ENCODE data around the gene HNRNPLL.

The HNRNPLL gene

DNA sequence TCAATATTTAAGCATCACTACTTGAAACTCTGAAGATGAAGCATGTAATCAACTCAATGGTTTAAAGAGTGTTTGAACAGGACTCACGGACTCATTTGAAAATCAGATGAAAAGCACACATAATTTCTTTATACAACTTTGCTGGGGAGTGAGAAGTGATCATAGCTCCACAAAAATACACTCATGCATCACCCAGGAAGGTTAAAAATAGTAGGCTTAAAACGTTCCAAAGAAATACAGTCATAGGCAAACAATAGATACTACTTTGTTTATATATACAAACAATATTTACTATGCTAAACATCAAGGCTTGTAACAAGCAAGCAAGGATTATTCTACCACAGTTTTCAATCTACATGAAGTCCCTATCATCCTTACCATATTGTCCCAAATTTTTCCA, 11.6 kb downstream of the HNRNPLL start:
- DNase-seq: no peak

DNA sequence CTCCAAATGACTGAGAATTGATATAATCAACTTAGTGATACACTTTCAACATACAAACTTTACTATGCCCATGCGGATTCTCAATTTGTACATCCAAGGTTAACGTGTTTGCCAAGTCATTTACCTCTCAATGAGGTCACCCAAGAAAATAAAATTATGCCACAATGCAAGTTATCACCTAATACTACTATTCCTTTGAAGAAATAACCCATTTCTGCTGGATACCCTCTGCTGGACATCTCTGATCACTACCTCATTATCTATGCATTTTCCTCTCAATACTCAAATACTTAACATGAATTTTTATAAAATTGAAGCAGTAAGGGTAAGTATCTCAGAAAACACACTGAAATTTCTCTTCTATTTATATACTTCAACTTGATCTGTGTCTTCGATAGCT, 12.7 kb downstream of the HNRNPLL start:
- no peak for DNase-seq

DNA sequence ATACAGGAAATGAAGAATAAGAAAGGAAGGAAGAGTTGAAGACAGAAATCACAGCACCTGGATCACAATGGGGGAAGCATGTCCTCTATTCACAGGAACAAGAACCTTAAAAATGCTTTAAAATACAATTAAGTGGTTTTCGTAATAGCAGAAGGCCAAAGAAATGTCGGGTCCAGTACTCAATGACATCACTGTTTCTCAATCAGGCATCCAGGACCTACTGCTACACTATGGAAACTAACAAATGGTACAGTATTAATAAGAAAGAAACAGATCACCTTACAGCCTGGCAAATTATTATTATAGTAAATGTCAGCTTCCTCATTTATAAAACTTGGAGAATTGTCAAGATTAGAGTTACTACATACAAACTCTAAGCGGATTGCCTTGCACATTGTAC, 15.8 kb downstream of the HNRNPLL start:
- DNase-seq: no peak

DNA sequence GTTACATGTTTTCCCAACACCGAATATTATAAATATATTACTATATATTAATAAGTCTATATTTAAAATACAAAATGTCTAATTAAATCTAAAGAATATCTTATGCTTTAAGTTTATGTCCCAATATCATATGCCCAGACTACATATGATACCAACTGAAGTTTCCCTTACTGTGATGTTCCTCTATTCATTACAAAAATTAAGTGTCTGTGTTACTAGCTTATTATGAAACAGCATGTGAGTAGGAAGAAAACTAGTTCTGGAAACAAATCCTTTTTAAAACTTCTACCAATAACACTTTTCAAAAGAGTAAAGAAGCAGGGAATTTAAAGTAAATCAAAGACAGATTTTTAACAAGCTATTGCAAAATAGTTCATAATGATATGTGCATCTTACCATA, 17.8 kb downstream of the HNRNPLL start:
- no peak for DNase-seq

DNA sequence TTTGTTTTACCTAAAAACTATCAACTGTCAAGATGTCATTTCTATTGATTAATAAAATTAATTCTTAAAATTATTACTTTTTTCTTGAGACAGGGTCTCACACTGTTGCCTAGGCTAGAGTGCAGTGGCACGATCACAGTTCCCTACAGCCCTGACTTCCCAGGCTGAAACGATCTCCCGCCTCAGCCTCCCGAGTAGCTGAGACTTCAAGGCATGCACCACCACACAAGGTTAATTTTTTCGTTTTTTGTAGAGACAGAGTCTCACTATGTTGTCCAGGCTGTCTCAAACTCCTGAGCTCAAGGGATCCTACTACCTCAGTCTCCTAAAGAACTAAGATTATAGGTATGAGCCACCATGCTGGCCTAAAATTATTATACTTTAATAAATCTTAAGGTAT, 18.7 kb downstream of the HNRNPLL start:
- no peak for DNase-seq

DNA sequence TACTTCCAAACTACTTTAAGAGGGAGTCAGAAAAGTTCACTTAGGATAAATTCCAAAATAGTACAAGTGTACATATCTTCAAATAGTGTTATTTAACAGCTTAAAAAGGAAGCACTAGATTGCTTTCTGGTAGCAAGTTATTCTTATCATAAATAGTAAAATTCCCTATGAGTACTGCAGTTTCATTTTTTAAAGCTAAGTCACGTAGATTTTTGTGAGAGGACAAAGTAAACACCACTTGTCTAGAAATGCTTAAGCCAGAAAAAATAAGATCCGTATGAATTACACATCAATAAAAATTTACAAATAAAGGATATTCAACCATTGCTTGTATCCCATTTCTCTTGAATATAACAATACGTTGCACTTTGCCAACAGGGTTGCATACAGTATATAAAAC, 19.2 kb downstream of the HNRNPLL start:
- DNase-seq: no peak

DNA sequence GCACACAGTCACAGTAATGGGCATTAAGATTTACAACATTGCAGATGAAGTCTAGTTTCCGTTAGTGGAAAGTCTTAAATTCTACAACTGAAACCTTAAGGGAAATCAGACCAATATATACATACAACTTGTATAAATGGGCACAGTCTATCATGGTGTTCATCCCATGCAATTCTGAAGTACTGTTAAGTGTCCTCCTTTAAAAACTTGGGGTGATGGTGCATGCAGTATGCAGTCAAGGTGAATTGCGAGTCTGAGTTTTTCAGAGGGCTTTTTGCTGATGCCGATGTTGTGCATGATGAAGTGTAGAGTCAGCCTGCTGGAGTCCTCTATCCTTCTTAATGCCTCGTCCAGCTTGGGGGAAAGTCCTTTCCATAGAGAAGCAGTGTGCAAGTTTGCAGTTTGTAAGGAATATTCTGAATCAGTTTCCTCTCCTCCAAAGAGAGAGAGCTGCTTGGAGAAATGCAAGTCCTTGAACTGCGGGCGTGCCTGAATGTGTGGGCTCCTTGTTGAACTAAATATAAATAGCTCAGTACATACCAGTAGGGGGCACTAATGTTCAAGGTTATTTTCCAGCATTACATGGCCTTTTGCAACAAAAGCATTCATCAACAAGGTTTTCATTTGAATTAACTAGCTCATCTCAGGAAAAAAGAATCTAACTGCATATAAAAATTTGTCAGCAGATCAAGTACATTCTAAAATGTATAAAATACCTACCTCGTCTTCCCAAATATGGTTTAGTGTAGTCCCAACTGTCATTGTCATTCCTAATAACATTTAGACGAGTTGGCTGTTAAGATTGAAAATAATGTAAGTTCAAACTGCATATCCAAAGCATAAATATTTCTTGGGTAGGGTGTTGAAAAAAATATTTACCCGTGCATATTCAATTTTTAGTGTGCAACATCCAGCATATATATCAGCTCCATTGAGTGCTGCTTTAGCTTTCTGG, 21.3 kb downstream of the HNRNPLL start:
- no peak for DNase-seq

DNA sequence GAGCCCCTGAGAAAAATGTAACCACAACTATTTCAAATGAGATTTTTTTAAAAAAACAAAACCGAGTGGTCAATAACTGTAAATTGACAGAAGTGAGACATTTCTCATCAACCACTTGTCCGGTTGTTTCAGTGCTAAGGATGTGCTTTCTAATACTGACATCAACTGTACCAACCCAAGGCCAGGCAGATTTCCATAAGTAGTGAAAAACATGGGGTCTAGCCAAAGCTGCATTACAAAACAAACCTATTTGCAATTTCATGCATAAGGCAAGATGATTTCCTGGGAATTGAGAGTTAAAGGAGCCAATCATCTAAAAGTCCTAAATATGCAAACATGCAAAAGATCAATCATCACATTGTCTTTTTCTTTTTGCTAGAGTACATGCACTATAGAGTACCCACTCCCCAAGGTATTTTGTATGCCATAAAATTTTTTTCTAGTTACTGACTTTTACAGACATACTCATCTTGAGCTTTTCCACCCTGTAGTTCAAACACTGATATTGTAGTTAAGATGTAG, 22.6 kb downstream of the HNRNPLL start:
- DNase-seq: no peak

DNA sequence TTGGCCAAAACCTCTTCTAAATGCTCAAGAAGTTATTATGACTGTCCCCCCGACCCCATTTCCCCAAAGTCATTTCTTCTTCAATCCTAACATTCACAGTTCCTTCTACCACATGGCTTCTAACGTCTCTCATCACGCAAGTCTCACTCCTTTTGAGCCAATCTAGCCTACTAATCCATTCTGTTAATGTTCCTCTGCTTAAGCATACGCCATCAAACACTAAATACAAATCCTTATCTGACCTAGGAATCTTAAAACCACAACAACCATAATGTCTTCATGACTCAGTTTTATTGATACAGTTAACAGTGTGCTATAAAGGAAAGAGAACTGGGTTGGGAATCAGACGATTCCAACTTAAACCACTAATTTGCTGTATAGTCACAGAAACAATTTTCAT, 23.9 kb downstream of the HNRNPLL start:
- DNase-seq: no peak

DNA sequence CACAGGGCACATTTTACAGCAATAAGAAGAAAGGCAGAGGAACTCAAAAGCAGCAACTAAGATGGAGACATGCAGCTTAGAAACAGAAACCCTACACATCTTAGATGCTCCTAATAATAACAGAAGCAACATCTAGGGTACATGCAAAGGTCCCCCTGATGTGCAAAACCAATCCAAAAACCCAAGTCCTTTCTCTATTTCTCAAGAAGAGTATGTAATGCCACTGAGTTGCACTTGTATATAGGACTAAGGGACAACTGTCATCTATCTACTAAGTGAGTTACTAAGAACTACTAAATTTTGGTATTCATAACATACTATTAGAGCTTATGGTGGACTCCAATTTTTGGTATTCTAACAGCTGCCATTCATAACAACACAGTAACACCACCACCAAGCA, 28.4 kb downstream of the HNRNPLL start:
- no peak for DNase-seq

DNA sequence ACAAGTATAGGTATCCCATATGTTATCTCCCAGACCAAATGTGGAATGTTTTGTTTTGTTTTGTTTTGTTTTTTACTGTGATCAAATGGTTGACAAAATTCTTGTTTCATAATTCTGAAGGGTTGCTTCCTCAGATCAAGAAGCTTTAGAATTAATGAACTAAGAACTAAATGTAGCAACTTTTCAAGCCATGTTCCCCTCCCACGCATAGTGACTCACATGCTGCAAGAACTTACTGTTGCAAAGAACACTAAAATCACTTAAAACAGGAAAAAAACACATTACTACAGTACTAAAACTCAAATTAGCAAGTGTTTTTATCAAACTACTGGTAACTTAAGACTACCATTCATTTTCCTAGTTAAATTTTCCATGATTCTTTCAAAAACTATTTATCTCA, 30.6 kb downstream of the HNRNPLL start:
- peak; percentile 12 for DNase-seq

DNA sequence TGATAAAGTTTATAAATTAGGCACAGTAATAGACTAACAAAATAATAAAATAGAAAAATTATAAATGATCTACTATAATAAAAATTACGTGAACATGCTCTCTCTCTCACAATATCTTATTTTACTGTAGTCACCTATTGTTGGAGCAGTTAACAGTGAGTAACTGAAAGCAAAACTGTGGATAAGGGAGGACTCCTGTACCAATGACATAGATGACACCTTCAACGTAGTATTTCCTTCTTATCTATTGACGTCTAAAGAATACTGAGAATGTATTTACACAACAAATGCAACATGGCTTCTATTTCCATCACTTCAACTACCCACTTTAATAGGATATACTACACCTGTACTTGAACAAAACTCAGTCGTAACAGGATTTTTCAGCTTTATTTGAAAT, 31.5 kb downstream of the HNRNPLL start:
- DNase-seq: no peak

DNA sequence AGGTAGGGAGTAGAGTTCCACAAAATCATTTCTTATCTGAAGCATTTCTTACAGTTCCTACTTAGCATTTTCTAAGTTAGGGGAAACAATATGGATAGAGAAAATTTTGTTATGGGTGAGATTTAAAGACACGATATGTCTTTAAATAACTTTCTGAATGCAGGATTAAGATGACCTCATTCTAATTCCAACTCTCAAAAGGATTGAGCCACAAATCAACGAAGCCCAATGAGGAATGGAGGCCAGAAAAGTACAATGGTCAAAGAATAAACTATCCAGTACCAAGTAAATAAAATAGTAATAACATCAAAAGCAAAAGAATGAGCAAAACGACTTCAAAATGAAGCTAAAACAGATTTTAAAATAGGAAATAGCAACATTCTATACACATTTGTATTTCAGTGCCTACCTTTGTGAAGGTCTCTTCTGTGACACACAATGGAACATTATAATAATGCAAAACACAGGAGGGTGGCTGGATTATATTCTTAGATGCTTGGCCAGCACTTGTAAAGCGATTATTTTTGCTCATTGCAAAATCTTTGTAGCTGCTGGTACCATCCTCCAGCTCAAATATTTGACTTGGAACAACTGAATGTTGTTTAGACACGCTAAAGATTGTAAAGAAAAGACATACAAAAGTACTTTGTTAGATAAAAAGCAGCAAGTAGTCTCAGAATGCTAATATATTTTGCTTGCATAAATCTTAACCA, 33.8 kb downstream of the HNRNPLL start:
- no peak for DNase-seq

DNA sequence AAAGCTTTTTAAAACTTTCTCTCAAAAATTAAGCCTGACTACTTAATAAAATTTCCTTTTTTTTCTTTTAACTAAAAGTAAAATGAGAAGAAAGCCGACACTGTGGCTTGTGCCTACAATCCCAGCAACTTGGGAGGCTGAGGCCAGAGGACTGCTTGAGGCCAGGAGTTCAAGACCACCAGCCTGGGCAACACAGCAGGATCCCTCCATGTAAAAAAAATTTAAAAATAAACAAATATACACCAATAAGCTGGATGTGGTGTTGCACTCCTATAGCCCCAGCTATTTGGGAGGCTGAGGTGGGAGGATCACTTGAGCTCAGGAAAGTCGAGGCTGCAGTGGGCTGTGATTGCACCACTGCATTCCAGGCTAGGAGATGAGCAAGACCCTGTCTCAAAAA, 37.4 kb downstream of the HNRNPLL start:
- DNase-seq: no peak

DNA sequence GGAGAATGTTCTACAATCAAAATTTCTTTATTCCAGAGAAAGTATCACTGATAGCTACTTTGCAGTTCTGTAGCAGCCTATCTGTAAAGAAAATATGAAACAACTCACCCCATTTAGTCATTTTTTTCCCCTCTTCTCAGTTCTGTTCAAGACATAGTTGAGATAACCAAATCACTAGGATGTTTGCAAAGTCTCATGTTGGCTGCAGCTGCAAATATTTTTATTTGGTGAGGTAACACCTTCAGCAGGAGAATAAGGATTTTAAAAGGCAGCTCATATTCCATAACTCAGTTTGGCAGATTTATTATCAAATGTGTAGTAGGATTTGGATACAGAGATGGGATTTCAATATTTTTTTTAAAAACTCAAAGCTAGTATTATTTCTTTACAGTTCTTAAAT, 41.0 kb downstream of the HNRNPLL start:
- no peak for DNase-seq

DNA sequence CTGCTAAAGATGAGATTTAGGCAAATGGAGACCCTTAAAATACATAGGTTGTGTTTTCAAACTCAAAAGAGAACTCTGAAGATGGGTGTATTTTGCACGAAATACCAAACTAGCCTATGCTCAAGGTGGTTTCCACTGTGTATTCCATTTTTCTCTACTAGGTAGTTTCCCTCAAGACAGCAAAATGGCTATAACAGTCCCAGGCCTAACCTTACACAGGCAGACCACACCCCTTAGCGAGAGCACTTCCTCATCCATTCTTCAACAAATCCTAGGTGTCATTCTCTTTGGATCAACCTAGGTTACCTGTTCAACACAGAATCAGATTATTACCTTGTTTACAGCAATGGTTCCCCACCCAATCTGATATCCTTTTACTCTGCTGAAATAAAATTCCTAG, 42.6 kb downstream of the HNRNPLL start:
- DNase-seq: no peak

DNA sequence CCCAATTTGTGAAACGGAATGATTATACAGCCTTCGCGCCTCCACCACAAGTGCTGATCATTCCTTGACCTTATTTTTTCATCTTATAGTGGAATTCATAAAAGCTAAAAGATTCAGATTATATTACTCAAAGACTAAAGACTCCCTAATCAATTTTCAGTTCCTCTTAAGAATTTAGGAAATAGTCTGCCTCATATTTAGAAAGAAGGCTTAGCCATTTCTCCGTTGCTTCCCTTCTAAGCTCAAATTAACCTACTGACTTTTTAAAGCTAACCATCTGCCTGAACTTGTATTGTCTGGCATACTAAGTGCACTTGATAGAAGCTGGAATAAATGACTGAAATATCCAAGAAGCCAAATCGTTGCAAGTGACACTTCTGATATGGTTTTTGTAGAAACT, 44.7 kb downstream of the HNRNPLL start:
- DNase-seq: no peak

DNA sequence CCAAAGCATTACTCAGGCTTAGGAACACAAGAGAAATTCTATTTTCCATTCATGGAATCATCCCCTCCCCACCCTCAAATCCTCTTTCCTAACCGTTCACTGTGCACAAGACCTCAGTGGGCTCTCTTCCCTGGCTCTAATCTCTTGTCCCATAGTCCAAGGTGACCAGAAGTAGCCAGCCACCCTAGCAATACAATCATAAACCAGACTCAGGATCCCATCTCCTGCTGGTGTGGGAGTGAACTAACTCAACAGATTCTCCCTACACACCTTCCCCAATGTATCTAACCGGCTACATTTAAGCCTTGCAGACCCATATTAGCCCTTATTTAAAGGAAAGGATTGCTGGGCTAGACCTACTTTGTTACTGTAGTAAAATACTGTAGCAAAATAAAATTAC, 45.5 kb downstream of the HNRNPLL start:
- no peak for DNase-seq

DNA sequence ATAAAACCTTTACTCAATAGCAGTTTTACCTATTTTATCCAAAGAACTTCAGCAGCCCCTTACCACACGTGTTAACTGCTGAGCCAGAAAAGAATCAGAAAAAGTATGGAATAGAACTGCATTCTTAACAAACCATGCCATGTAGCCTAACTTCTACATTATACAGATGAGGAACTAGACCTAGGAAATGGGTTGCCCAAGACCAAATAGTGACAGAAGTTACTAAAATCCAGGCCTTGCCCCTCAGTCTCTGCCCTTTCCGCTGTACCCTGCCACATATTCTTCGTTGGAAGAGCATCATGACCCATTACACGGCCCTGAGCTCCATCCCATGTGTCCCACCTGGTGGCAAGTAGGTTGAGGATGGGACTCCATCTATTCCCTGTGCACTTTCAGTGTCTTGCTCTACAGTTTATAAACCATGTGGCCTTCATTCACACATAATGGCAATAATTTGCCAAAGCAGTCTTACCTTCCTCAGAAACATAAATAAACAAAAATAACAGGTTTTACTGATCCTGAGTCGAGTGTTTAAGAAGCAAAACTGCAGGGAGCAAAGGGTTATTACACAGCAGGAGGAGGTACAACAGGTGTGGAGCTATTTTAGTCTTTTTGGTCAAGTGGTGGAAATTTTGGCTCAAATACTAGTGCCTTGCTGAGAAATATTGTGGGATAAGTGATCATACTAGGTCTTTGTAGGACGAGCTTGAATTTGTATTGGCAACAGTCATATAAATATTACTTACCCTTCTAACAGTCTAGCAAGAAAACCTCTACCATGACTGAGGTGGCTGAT, 46.5 kb downstream of the HNRNPLL start:
- no peak for DNase-seq

DNA sequence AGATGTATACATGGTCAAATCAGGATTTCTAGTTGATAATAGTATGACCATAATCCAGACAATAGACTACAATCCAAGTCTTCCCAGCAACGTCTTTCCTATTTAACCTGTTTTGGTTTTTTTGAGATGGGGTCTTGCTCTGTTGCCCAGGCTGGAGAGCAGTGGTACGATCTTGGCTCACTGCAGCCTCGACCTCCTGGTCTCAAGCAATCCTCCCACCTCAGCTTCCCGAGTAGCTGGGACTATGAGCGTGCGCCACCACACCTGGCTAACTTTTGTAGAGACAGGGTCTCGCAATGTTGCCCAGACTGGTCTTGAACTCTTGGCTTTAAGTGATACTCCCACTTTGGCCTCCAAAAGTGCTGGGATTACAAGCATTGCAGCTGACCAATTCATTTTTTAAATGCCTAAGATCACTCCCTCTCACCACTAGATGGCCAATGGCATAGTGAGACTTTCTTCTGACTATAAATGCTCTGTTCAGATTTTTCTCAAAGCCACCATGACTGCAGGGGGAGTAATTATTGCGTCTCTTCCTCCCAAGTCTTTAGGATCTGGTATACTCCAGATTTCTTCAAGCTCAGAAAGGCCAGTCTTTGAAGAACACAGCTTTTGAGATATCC, 47.6 kb downstream of the HNRNPLL start:
- DNase-seq: no peak

DNA sequence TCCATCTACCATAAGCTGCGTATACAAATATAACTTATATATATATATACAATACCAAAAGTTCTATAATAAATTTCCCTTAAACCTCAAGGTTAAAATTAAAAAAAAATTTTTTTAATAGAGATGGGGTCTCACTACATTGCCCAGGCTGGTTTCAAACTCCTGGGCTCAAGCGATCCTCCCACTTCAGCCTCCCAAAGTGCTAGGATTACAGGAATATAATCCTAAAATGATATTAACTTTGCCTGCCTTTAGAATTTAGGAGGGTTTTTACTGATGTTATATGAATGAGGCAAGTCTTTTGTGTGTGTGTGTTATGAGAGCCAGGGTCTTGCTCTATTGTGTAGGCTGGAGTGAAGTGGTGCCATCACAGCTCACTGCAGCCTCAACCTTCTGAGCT, 49.2 kb downstream of the HNRNPLL start:
- no peak for DNase-seq

DNA sequence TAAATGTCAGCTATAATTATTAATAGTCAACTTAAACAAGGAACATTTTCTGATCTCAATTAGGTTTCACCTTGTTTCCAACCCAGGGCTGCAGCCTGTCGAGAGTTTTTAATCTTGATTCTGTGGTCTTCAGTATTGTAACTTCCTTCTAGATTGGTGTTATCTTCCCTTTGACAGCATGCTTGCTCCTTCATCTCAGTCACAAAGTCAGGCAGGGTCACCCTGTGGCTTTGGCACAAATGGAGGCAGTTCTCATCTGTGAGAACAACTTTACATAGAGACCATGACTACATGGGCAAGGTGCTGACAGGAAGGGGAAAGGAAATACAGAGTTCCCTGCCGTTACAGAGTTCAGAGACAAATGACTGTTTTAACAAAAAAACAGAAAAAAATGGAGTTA, 50.5 kb downstream of the HNRNPLL start:
- no peak for DNase-seq

DNA sequence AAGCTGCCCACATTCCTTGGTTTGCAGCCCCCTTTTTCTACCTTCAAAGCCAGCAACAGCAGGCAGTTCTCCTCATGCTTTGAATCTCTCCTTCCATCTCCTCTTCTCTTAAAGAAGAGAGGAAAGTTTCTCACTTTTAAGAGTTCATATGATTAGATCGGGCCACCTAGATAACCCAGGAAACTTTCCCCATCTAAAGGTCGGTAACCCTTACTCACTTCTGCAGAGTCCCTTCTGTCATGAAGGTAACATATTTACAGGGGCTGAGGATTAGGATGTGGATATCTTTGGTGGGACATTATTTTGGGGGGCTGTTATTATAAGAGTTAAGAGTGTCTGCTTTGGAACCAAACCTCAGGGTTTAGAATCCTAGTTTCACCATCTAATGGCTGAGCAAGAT, 51.0 kb downstream of the HNRNPLL start:
- DNase-seq: no peak

Measured in stimulated activated CD4-positive, alpha-beta T cell treated with anti-CD3 and anti-CD28 coated beads, Interleukin-12 subunit alpha, Interleukin-12 subunit beta, amount 100 ng/mL, for 4 hours (primary cell).